Measurements from ENCODE around the gene DNAH2. TPM values are rescaled to one million over a fixed set of nuclear protein-coding genes. Genes with fewer than 3 reads are reported as not detected.

Gene DNAH2
- total RNA-seq, 1 experiment from 2014 or later = 2.0 TPM

DNA sequence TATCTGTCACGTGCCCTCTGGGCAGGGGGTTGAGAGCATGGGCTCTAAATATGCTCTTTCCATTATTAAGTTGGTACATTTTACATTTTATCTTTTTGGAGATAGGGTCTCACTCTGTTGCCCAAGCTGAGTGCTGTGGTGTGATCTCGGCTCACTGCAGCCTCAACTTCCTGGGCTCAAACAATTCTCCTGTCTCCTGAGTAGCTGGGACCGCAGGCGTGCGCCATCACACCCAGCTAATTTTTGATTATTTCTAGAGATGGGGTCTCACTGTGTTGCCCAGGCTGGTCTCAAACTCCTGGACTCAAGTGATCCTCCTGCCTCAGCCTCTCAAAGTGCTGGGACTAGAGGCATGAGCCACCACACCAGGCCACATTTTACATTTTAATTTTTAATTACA lies 72.6 kb downstream of the DNAH2 start:
- no peaks in the 10 kb centered on the region for H3K79me2 ChIP-seq (ENCODE audit: insufficient read depth, low read length)
- H3K36me3 ChIP-seq (ENCODE audit: control insufficient read depth in 1 of 2, insufficient read depth in 2 of 2, low read length in 2 of 2) = no peaks in the 10 kb centered on the region
- H3K27me3 ChIP-seq (ENCODE audit: insufficient read depth, low read length) = no peaks in the 10 kb centered on the region
- no peaks in the 10 kb centered on the region for H3K9me3 ChIP-seq (ENCODE audit: control insufficient read depth in 1 of 2, insufficient read depth in 1 of 2, low read depth in 1 of 2, low read length in 2 of 2)
- intact Hi-C loops (cut with micrococcal nuclease) = no loop called here
- TF ChIP-seq, protein P1, sequence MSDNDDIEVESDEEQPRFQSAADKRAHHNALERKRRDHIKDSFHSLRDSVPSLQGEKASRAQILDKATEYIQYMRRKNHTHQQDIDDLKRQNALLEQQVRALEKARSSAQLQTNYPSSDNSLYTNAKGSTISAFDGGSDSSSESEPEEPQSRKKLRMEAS (IDR thresholded peaks at IDR 0.05) = no peak
- TF ChIP-seq, protein P2, sequence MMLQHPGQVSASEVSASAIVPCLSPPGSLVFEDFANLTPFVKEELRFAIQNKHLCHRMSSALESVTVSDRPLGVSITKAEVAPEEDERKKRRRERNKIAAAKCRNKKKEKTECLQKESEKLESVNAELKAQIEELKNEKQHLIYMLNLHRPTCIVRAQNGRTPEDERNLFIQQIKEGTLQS (IDR thresholded peaks at IDR 0.05) = no peak
- TF ChIP-seq ELF1 (IDR thresholded peaks at IDR 0.05; ENCODE audit: borderline replicate concordance, low read depth) (no peak), EZH2 (IDR thresholded peaks at IDR 0.05) (no peak), SIN3A (IDR thresholded peaks at IDR 0.05; ENCODE audit: low read depth) (no peak), JUND (IDR thresholded peaks at IDR 0.05) (no peak), ZNF274 (IDR thresholded peaks at IDR 0.05; ENCODE audit: low read depth, low read length) (no peak), RAD21 (IDR thresholded peaks at IDR 0.05; ENCODE audit: low read depth) (no peak), TCF7L2 (IDR thresholded peaks at IDR 0.05; ENCODE audit: borderline replicate concordance, extremely low read depth, insufficient read depth, insufficient read length) (no peak), FOSL1 (IDR thresholded peaks at IDR 0.05; ENCODE audit: low read depth) (no peak), YY1 (IDR thresholded peaks at IDR 0.05; ENCODE audit: extremely low read depth, insufficient replicate concordance, low read depth, low read length) (no peak)
- TF ChIP-seq, protein P3, sequence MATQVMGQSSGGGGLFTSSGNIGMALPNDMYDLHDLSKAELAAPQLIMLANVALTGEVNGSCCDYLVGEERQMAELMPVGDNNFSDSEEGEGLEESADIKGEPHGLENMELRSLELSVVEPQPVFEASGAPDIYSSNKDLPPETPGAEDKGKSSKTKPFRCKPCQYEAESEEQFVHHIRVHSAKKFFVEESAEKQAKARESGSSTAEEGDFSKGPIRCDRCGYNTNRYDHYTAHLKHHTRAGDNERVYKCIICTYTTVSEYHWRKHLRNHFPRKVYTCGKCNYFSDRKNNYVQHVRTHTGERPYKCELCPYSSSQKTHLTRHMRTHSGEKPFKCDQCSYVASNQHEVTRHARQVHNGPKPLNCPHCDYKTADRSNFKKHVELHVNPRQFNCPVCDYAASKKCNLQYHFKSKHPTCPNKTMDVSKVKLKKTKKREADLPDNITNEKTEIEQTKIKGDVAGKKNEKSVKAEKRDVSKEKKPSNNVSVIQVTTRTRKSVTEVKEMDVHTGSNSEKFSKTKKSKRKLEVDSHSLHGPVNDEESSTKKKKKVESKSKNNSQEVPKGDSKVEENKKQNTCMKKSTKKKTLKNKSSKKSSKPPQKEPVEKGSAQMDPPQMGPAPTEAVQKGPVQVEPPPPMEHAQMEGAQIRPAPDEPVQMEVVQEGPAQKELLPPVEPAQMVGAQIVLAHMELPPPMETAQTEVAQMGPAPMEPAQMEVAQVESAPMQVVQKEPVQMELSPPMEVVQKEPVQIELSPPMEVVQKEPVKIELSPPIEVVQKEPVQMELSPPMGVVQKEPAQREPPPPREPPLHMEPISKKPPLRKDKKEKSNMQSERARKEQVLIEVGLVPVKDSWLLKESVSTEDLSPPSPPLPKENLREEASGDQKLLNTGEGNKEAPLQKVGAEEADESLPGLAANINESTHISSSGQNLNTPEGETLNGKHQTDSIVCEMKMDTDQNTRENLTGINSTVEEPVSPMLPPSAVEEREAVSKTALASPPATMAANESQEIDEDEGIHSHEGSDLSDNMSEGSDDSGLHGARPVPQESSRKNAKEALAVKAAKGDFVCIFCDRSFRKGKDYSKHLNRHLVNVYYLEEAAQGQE (IDR thresholded peaks at IDR 0.05; ENCODE audit: low read depth) = no peak
- ATAC-seq (no peak), DNase-seq (ENCODE audit: low read depth, low spot score) (no peak)
- CTCF ChIA-PET = no interaction called here
- H3K4me2 ChIP-seq (ENCODE audit: low read length) = no peak overlapping the region
- RAD21 ChIA-PET (ENCODE audit: low non-redundant PET in 1 of 2, low total read pairs in 2 of 2, uncharacterized antibody in 2 of 2, unreplicated experiment in 2 of 2) = no interaction called here
- no peaks in the 10 kb centered on the region for H3K4me1 ChIP-seq (ENCODE audit: control insufficient read depth in 1 of 2, insufficient read depth in 2 of 2, low read length in 2 of 2)
- H3K27ac ChIP-seq (ENCODE audit: low read depth, low read length) = no peak overlapping the region
- H3K9me2 ChIP-seq (ENCODE audit: insufficient read depth) = no peaks in the 10 kb centered on the region
- H4K20me1 ChIP-seq (ENCODE audit: insufficient read depth) = no peaks in the 10 kb centered on the region
- BruUV-seq (replicated peaks) = no TSS peak
- no peak overlapping the region for H3K9ac ChIP-seq (ENCODE audit: low read length)
- POLR2A ChIA-PET = interaction anchor here (0.6 kb wide), 1 partner anchor 46 kb away, joined by 3 read pairs; no protein-coding TSS in a partner anchor
- no peak overlapping the region for H3K4me3 ChIP-seq (replicated peaks in 1 of 2; ENCODE audit: low read depth in 1 of 2, low read length in 2 of 2)
- H2AFZ ChIP-seq (ENCODE audit: low read depth, low read length, poor library complexity, severe bottlenecking) = no peak overlapping the region
